HG03460 (cell line): ENCODE measurements around the gene NCBP1.

Experiments used
- ATAC-seq: cut with Tn5 transposase; IDR thresholded peaks from one replicate; pipeline ENCODE4 v1.9.1; 2021; ENCODE audit not compliant: unreplicated experiment

Gene NCBP1

GRCh38 chr9:97706246-97706645 is 72.6 kb downstream of the NCBP1 start:
- ATAC-seq: no peak

GRCh38 chr9:97710356-97711222 is 77.0 kb downstream of the NCBP1 start:
- peak; percentile 67 for ATAC-seq

DNA sequence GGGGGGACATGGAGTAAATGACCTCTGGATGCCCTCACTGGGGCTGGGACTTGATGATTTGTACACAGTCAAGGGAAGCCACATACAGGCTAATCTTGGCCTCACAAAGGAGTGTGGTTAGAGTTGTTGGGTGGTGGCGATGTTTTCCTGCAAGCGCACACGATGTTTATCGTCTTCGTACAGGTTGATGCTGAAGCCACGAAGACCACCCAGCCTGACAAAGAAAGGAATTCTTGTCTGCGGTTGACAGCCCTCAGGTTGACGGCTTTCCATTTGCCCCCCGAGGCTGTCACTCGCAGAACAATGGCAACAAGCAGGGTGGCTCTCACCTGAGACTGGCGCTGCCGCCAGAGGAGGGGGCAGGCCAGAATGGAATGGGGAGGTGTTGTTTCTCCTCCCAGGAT is 77.6 kb downstream of the NCBP1 start:
- ATAC-seq: no peak

DNA sequence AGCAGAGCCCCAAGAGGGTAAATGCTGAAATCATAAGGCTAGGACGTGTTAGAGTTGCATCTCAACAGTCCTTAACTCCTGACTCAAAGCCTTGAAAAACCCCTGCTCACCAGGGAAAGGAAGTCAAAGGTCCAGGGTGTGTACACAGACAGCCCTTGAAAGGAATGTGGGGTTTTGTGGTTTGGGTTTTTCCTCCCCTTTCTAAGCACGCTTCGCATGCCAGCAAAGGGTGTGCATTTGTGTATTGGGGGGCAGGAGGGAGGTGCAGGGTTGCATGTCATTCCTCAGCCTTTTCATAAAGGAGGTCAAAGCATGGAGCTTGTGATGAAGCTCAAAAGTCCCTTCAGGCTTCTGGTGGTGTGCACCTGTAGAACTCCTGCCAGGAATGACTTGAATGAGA is 80.8 kb downstream of the NCBP1 start:
- no peak for ATAC-seq

- ATAC-seq: no peak
Observed at GRCh38 chr9:97717866-97718265, 84.2 kb downstream of the NCBP1 start.

DNA sequence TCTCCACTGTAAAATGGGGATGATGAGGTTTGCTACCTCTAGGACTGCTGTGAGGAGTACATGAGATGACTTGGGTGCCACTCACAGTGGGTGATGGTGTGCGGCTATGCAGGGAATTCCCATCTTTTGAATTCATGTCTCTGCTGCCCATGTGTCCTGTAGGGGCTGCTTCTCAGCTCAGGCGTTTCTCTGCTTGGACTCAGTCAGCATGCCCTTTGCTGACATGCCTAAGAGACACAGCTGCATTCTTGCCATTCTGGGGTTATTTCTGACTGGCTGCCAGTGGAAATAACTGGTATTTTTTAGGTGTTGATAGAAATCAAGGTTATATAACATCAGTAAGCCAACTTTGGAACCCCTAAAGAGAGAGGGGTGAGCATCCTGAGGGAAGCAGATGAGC is 87.8 kb downstream of the NCBP1 start:
- ATAC-seq: no peak

GRCh38 chr9:97722331-97722730 is 88.7 kb downstream of the NCBP1 start:
- ATAC-seq: no peak
